H1 (cell line): Measurements from ENCODE around the gene SPECC1.

Experiments used
- BACH1 ChIP-seq: IDR thresholded peaks from 2 replicates; pipeline ENCODE4 v1.6.1; 2012; ENCODE audit warnings: low read length, improper control_type of control experiment
- CTCF ChIP-seq, 3 experiments: IDR thresholded peaks; 1 replicate in 2 of 3; 2 replicates in 1 of 3; pipeline versions ENCODE4 v1.5.1 to v1.6.1; 2011; ENCODE audit warnings: low read length in 3 of 3, mild to moderate bottlenecking in 3 of 3, inconsistent platforms in 2 of 3, low read depth in 1 of 3, moderate library complexity in 1 of 3; ENCODE audit not compliant: insufficient read depth in 1 of 3; ENCODE audit errors: control extremely low read depth in 1 of 3
- EGR1 ChIP-seq: IDR thresholded peaks from 2 replicates; pipeline ENCODE4 v1.6.1; 2011; ENCODE audit warnings: low read depth, low read length, borderline replicate concordance
- EZH2 ChIP-seq: fragments of 200-600 bp; sonication (generic); IDR thresholded peaks from 2 replicates; pipeline ENCODE4 v1.7.1; 2012; ENCODE audit warnings: low read depth, mild to moderate bottlenecking, moderate library complexity, low read length, inconsistent platforms; ENCODE audit not compliant: severe bottlenecking
- HDAC6 ChIP-seq: IDR thresholded peaks from one replicate; pipeline ENCODE4 v1.7.1; 2012; ENCODE audit warnings: low read depth, mild to moderate bottlenecking, inconsistent platforms, low read length, moderate library complexity
- JUN ChIP-seq: IDR thresholded peaks from 2 replicates; pipeline ENCODE4 v1.6.1; 2011; ENCODE audit warnings: low read depth, mild to moderate bottlenecking, improper control_type of control experiment, low read length
- POLR2A ChIP-seq, 2 experiments: IDR thresholded peaks; 1 replicate in 1 of 2; 2 replicates in 1 of 2; pipeline ENCODE4 v1.6.1; 2011; ENCODE audit warnings: low read depth in 2 of 2, low read length in 2 of 2, mild to moderate bottlenecking in 2 of 2; ENCODE audit errors: control extremely low read depth in 1 of 2
- TAF1 ChIP-seq: IDR thresholded peaks from 2 replicates; pipeline ENCODE4 v1.6.1; 2011; ENCODE audit warnings: mild to moderate bottlenecking, low read depth, low read length

GRCh38 chr17:19977293-19978208 lies 31.6 kb upstream of the SPECC1 start, which contains the start of gene AKAP10:
- TF ChIP-seq HDAC6 (no peak), POLR2A (IDR thresholded peaks at IDR 0.05; ENCODE audit: control extremely low read depth in 1 of 2, low read depth in 2 of 2, low read length in 2 of 2) (peak; percentile 70 to 92), JUN (no peak), BACH1 (no peak), EGR1 (no peak), CTCF (IDR thresholded peaks at IDR 0.05; ENCODE audit: control extremely low read depth in 1 of 3, insufficient read depth in 1 of 3, low read depth in 1 of 3, low read length in 3 of 3) (no peak), EZH2 (no peak), TAF1 (peak; percentile 74)
